Iris pigment epithelial cell (primary cell): Measurements from ENCODE around the gene FKBP2.
A peak's percentile ranks its signal among the peaks of the same experiment; 100 is the strongest.

Source experiments
- DNase-seq: peaks from one replicate; pipeline ENCODE4 v3.0.0-alpha.2; 2011; ENCODE audit warnings: low read depth

The FKBP2 gene

GRCh38 chr11:64264371-64264852, 23.5 kb downstream of the FKBP2 start:
- no peak for DNase-seq

GRCh38 chr11:64265176-64266160, 24.6 kb downstream of the FKBP2 start:
- no peak for DNase-seq

GRCh38 chr11:64266339-64266738, 25.4 kb downstream of the FKBP2 start:
- peak; percentile 62 for DNase-seq

GRCh38 chr11:64267207-64267945, 26.5 kb downstream of the FKBP2 start:
- DNase-seq: no peak

DNA sequence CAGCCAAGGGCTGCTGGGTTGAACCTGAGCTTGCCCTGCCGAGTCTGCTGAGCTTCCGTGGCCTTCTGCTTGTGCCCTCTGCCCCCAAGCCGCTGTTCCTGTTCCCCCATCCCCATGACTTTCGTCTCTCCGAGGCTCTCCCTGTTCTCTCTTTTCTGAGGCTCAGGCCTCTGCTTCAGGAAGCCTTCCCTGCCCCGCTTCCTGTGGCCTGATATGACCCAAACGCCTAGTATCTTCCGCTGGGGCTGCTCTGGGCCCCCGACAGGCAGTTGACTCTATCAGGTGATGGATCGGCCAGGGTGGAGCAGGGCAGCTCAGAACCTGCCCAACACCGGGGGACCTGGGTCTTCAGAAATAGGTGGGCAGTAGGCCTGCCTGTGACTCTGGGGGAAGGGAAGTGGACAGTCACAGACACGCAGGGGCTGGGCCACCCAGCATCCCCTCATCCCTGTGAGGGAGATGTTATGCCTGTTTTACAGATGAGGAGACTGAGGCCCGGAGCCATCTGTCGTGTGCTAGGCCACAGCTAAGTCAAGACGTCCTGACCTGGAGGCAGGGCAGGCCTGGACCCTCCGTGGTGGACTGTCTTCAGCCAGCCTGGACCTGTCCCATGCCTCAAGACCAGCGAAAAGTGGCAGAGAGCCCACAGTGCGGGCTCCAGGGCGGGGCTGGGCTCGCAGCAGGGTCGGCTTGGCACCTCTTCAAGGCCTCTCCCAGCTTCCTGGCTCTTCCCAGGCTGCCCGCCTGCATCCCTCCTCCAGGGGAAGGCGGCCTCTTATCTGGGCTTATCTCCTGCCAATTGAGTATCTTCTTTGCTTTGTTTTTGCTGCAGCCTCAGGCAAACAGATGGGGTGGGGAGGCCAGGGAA, 27.4 kb downstream of the FKBP2 start:
- DNase-seq: peak; percentile 43

DNA sequence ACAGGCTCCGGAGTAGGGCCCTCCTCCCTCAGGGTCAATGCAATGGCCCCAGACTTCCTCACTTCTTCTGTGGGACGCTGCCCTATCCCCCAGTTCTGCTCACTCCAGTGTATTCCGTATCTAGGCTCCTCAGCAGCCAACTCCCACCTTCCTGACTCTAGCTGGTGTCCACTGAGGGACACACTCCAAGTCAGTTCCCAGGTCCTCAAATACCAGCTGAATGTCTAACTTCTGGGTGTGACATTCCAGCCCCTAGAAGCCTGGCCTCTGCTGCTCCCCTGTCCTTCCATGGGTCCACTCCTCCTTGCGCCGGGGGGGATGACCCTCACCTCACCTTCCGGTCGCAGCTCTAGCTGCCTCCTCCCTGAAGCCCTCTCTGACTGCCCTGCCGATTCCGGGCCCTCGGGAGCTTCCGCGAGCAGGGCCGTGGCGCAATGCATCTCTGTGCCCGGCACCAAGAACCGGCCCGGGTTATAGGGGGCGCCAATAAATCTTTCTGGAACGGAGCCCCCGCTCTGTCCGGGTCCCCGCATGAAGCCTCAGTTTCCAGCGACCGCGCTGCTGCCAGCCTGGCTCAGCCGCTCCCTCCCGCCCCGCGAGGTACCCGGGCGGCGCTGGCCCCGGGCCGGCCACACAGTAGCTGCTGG, 28.1 kb downstream of the FKBP2 start:
- peak; percentile 58 for DNase-seq

DNA sequence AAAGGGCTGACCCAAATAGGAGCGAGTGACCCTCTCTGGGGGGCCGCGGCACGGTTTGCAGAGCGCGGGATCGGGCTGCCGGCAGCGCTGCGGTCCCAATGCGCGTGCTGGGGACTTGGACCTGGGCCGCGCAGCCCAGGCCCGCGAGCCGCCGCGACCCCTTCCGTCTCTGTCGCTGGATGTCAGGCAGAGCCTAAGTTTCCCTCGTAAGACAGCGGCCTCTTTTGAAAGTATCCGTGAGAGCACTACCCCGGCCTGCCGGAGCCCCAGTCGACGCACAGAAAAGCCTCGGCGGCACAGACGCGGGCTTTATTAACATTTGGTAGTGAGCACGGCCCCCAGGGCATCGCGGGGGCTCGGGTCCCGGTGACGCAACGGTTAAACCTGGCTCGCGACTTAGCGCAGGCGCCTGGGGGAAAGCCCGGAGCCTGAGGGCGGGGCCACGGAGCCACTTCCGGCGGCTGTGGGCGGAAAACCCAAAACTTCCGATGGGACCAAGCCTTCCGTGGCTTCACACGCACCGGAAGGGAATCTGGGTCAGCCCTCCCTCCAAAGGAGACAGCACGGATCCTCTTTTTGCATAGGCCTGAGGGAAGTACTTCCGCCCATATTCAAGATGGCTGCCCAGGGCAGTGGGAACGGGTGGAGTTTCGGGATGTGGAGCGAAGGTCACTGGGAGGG, 28.8 kb downstream of the FKBP2 start:
- DNase-seq: peak; percentile 100

- DNase-seq: no peak
These were observed 34.3 kb downstream of the FKBP2 start for GRCh38 chr11:64275031-64275800.

- no peak for DNase-seq
These were observed 34.9 kb downstream of the FKBP2 start for GRCh38 chr11:64275841-64276240.

DNA sequence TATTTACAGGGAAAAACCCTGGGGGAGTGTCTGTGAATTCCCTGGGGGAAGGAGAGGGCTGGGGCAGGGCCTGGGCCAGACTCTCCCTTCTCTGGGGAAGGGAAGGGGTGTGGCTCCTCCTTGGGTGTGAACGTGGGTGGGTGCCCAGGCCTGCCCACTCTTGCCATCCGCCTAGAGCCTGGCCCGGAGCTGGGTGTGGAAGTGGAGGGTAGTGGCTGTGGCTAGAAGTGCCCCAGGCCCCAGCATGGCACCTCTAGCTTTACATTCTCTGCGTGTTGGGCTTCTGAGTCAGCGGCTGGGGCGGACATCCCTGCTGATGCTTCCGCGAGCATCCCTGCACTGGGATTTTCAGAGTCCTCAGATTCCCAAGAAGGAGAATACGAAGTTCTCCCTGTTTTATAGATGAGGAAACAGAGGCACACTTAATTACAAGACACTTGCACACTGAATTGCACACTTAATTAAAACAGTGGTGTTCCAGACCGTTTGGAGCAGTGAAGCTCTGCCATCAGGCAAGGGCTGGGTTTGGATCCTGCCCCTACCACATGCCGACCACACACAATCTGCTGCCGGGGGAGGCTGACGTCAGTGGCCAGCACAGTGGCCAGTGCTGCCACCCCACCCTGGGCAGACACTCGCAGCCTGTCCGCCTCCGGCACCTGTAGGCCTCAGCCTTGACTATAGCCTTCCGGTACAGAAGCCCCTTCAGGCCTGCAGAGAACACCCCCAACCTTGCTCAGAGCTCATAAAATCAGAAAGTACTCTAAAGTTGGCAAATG, 35.9 kb downstream of the FKBP2 start:
- DNase-seq: no peak

- no peak for DNase-seq
These were observed 37.8 kb downstream of the FKBP2 start for GRCh38 chr11:64278576-64279190.

GRCh38 chr11:64281957-64282770, 41.3 kb downstream of the FKBP2 start:
- no peak for DNase-seq

GRCh38 chr11:64283092-64283491, 42.2 kb downstream of the FKBP2 start:
- DNase-seq: no peak

- DNase-seq: peak; percentile 92
These were observed 43.4 kb downstream of the FKBP2 start, which contains the start of gene BAD for GRCh38 chr11:64284048-64284961. Gene BAD, minus strand, starts transcription at chr11:64284665. Its CDS starts 297 bp downstream, at chr11:64284368.

DNA sequence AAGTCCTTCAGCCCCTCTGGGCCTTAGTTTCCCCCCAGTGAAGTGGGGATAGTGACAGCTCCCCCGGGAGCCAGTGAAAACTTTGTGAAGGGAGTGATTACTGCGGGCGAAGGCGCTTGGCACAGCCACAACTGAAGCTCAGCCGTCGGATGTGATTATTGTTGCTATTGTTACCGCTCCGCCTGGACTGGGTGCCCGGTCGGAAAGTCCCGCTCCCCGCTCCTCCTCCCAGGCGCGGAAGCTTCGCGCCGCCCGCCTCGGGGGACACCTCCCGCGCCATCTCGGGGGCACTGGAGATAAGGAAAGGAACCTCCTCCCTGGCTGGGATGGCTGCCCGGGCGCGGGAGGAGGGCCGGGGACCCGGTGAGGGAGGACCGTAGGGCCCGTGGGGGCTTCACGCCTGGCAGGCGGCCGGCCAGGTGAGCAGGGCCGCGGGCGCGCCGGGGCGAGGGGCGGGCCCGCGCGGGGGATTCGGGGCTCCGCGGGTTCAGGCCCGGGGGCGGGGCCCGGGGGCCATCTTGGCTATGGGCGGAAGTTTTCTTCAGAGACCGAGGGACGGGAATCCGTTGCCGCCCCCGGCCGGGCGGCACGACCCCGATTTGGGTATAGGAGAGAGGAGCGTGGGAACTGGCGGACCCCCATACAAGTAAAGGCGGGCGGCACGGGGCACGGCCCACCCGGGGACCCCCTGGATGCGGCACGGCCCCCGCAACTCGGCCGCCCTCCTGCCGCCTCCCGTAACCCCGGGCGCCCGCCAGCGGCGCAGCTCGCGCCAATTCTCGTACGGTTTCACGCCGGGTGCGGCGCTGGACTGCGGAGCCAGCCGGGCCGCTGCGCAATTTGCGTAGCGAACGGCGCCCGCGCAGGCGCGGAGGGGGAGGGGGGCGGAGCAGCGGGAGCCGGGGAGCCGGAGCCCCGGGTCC, 44.3 kb downstream of the FKBP2 start, which contains the start of gene GPR137:
GPR137 (plus strand) TSS at position 887 of the 923 bp plus-strand sequence. CDS start 677 bp downstream, outside the sequence.
- peak; percentile 63 for DNase-seq
